Lower leg skin (tissue), 4 donors: ENCODE measurements around the gene SPANXA1. TPM values are rescaled to one million over a fixed set of nuclear protein-coding genes. Genes with fewer than 3 reads are reported as not detected.
"Not testable (repeated sequence)": the region's sequence is repeated elsewhere in the genome, so short reads cannot be mapped to it uniquely, and the experiment has no call there.

Experiments
- DNase-seq, 2 donors: peaks; one replicate each; pipeline ENCODE4 v3.0.0-alpha.2; 2019; ENCODE audit warnings: low spot score in 2 of 2
- H3K4me3 ChIP-seq: fragments of 200-600 bp; sonication (generic); 2 replicates; pipeline ENCODE4 v1.5.1; 2017; ENCODE audit warnings: mild to moderate bottlenecking, low read depth; ENCODE audit not compliant: poor library complexity, severe bottlenecking
- POLR2A ChIP-seq, 2 donors: fragments of 450-650 bp; IDR thresholded peaks; one replicate each; pipeline ENCODE4 v1.6.1; 2016 to 2017; ENCODE audit warnings: antibody characterized with exemption in 2 of 2, mild to moderate bottlenecking in 1 of 2, moderate library complexity in 1 of 2
- WGBS, 2 donors: methylation state at CpG; one replicate each; pipeline ENCODE4 v1.1.5; 2018; 5-methylcytosine and 5-hydroxymethylcytosine counted together
- intact Hi-C: fragments of 100-400 bp; cut with DNase I; formaldehyde crosslinking; loops from one replicate; pipeline ENCODE4 v1.15.0; 2023; ENCODE audit warnings: low total_unique reads
- total RNA-seq, 4 donors: library from RNA; depleted of rRNA; stranded (reverse); fragments of >200 nt; gene quantifications; one replicate each; pipeline ENCODE4 v1.1.0, GENCODE V29; 2016
- TF ChIP-seq, protein P1 (sequence below), 3 donors: fragments of 450-650 bp; IDR thresholded peaks; one replicate each; pipeline ENCODE4 v1.5.1; 2016; ENCODE audit warnings: antibody characterized with exemption in 3 of 3, mild to moderate bottlenecking in 3 of 3, moderate library complexity in 2 of 3

The SPANXA1 gene, protein sequence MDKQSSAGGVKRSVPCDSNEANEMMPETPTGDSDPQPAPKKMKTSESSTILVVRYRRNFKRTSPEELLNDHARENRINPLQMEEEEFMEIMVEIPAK
- not detected for total RNA-seq

DNA sequence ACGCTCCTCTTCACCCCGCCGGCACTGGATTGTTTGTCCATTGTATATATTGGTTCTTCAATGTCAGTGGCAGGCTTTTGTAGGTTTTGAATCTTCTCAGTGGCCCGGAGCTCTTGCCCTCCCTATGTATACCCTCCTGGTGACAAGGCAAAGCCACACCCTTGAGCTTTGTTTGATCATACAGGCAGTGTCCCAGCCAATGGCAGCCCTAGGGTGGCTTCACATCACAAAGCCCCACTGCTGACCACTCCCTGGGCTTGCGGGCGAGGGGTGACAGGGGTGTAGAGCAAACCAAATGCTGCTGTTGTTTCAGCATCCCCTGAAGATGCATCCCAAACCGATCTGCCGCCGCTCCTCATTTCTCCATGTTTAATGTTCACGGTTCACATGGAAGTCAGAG, at the start of gene SPANXA1:
TSS of gene SPANXA1 (minus strand) at position 101 of the 400 bp plus-strand sequence. CDS start at position 41, 60 bp downstream.
- H3K4me3 ChIP-seq, intact Hi-C loops, DNase-seq: not testable (repeated sequence)
- no CpG with 5 or more reads among the region's 10 CpGs for WGBS, 2 donors

DNA sequence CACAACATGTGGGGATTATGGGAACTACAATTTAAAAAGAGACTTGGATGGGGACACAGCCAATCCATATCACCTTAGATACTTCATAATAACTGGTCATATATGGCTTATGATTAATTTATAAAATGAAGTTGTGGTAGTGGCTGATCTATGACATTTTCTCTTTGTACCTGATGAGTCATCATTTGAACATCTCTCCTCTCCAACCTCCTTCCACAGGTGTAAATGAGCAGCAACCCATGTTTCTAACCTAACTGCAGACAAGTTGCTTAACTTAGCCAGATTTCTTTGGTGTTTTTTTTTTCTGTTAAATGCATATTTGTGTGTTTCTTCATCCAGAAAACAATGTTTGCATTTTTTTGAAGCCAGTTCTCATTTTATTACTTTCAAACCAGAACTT, 47.6 kb upstream of the SPANXA1 start:
- H3K4me3 ChIP-seq, result no peak overlapping the region
- DNase-seq, result no peak
- TF ChIP-seq POLR2A (IDR thresholded peaks at IDR 0.05), result no peak
- TF ChIP-seq, protein P1, sequence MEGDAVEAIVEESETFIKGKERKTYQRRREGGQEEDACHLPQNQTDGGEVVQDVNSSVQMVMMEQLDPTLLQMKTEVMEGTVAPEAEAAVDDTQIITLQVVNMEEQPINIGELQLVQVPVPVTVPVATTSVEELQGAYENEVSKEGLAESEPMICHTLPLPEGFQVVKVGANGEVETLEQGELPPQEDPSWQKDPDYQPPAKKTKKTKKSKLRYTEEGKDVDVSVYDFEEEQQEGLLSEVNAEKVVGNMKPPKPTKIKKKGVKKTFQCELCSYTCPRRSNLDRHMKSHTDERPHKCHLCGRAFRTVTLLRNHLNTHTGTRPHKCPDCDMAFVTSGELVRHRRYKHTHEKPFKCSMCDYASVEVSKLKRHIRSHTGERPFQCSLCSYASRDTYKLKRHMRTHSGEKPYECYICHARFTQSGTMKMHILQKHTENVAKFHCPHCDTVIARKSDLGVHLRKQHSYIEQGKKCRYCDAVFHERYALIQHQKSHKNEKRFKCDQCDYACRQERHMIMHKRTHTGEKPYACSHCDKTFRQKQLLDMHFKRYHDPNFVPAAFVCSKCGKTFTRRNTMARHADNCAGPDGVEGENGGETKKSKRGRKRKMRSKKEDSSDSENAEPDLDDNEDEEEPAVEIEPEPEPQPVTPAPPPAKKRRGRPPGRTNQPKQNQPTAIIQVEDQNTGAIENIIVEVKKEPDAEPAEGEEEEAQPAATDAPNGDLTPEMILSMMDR (IDR thresholded peaks at IDR 0.05), result no peak
- intact Hi-C loops, result no loop called here

DNA sequence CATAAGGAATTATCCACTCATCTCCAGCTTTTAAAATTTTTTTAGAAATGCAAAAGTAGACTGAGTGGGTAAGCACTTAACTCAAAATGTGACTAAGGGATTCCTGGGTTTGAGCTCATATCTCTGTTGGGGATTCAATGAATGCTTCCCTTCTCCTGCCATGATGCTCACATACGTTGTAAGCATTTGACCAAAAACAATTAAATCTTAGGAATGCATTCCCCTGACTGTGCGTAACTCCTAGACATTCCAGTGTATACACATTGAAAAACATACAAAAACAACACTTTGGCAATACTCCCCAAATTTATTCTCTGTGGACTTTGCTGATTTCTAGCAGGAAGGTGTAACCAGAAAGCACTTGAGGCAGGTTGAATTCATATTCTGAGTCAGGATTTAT, 34.8 kb upstream of the SPANXA1 start:
- no peak overlapping the region for H3K4me3 ChIP-seq
- TF ChIP-seq, protein P1 (IDR thresholded peaks at IDR 0.05), result no peak
- TF ChIP-seq POLR2A (IDR thresholded peaks at IDR 0.05), result no peak
- intact Hi-C loops, result no loop called here
- 60 to 77% methylated on average over 2 of the region's 2 CpGs for WGBS, 2 donors
- DNase-seq, result no peak

DNA sequence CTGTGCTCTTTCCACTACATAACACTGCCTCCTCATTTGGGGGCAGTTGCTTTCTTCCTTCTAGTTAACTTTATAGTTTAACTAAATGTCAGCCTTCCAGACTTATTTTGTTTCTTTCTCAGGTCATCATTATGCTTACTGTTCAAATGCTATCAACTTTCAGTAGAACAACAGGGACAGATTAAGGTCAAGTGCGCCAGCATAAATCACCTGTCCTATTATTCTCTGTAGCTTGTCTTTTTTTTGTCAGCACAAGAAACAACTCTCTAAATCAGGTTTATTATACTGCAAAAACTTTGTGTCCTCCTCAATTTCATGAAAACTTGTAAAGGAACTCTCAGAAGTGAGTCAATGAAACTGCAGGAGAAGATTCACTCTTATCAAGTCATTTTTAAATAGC, 24.6 kb upstream of the SPANXA1 start:
- WGBS, 2 donors, result 94% methylated on average over 1 of the region's 1 CpG

DNA sequence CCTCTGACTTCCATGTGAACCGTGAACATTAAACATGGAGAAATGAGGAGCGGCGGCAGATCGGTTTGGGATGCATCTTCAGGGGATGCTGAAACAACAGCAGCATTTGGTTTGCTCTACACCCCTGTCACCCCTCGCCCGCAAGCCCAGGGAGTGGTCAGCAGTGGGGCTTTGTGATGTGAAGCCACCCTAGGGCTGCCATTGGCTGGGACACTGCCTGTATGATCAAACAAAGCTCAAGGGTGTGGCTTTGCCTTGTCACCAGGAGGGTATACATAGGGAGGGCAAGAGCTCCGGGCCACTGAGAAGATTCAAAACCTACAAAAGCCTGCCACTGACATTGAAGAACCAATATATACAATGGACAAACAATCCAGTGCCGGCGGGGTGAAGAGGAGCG, 4.9 kb upstream of the SPANXA1 start, which contains the start of gene SPANXA2:
TSS of gene SPANXA2 (plus strand) at position 301 of the 400 bp plus-strand sequence. CDS start at position 361, 60 bp downstream.
- intact Hi-C loops, H3K4me3 ChIP-seq, DNase-seq: not testable (repeated sequence)
- no CpG with 5 or more reads among the region's 10 CpGs for WGBS, 2 donors

More for the DNA sequence above, 24.6 kb upstream of the SPANXA1 start:
- no peak for TF ChIP-seq POLR2A (IDR thresholded peaks at IDR 0.05)
- TF ChIP-seq, protein P1 (IDR thresholded peaks at IDR 0.05), result no peak
- no peak overlapping the region for H3K4me3 ChIP-seq
- no peak for DNase-seq
- intact Hi-C loops, result no loop called here

DNA sequence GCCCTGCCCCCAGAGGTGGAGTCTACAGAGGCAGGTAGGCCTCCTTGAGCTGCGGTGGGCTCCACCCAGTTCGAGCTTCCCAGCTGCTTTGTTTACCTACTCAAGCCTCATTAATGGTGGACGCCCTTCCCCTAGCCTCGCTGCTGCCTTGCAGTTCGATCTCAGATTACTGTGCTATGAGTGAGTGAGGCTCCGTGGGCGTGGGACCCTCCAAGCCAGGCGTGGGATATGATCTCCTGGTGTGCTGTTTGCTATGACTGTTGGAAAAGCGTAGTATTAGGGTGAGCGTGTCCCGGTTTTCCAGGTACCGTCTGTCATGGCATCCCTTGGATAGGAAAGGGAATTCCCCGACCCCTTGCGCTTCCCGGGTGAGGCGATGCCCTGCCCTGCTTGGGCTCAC, 42.0 kb downstream of the SPANXA1 start:
- 80% methylated on average over 8 of the region's 16 CpGs; no CpG with 5 or more reads in 1 of the 2 donors for WGBS, 2 donors
- intact Hi-C loops, H3K4me3 ChIP-seq, DNase-seq: not testable (repeated sequence)

Other genes starting within 250 kb of the SPANXA1 start
- not detected for gene SPANXA2, start 5.0 kb upstream of the SPANXA1 start, total RNA-seq
- not detected for gene SPANXD, start 114.0 kb upstream of the SPANXA1 start, total RNA-seq